Activated effector memory CD4-positive, alpha-beta T cell treated with anti-CD3 and anti-CD28 coated beads, Interleukin-2, amount 50 U/mL, for 16 hours (primary cell): Measurements from ENCODE around the gene SLC27A5.
A peak's percentile ranks its signal among the peaks of the same experiment; 100 is the strongest.
"Not testable (repeated sequence)": the region's sequence is repeated elsewhere in the genome, so short reads cannot be mapped to it uniquely, and the experiment has no call there.

Experiments
- DNase-seq: peaks from one replicate; pipeline ENCODE4 v3.0.0-alpha.2; 2020

The SLC27A5 gene

DNA sequence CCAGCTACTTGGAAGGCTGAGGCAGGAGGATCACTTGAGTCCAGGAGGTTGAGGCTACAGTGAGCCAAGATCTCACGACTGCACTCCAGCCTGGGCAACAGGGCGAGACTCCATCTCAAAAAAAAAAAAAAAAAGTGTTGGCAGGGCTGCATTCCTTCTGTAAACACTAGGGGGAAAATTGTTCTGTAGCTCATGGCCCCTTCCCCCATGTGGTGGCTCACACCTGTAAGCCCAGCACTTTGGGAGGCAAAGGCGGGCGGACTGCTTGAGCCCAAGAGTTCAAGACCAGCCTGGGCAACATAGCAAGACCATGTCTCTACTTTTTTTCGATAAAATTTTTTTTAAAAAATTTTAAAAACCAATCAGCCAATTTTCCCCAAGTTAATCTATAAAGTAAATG is 27.4 kb downstream of the SLC27A5 start:
- DNase-seq = not testable (repeated sequence)

DNA sequence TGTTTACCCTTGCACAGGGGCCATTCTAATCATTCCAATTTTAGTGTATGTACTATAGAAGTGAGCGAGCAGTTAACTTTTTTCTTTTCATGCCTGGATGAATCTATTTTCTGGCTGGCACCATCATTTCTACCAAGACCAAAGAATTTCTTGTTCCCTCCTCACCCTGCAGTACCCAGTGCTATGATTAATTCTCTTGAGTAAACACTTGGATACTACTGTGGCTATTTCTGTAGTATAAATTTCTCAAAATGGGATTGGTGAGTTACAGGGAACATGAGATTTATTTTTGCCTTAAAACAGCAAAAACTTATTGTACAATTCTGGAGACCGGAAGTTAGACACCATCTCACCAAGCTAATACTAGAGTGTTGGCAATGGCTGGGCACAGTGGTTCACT is 28.0 kb downstream of the SLC27A5 start:
- no peak for DNase-seq

DNA sequence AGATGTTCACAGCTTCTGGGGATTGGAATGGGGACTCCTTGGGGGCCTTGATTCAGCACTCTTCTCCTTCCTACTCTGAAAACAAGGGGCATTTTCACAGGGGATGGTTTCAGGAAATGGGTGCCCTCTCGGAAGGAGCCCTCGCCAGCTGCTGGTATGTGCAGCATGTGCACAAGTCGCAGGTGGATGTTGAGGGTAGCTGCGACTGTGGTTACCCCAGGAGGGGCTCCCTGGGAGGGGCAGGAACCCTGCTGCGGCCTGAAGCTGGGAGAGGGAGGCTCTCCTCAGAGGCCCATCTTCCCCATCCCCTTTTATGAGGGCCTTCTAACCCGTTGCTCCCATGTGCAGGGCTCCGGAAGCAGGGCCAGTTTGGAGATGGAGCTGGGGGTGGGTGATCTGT is 29.4 kb downstream of the SLC27A5 start:
- no peak for DNase-seq

DNA sequence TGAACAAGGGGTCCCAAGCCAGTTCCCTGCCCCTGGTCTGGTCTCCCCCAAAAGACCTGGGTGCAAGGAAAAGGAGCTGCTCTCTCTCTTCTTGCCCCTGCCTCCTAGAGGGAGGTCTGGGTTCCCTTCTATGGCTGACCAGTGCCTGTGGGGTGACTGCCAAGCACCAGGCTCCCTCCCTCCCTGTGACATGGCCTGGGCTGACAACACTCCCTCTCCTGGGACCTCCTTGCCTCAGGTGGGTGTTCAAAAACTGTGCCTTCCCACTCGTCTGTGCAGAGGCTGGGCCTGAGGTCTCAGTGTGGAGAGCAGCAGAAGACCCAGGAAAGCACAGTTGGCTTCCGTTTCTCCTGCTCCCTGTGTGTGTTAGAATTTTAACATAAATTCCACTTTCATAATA is 31.0 kb downstream of the SLC27A5 start:
- no peak for DNase-seq

DNA sequence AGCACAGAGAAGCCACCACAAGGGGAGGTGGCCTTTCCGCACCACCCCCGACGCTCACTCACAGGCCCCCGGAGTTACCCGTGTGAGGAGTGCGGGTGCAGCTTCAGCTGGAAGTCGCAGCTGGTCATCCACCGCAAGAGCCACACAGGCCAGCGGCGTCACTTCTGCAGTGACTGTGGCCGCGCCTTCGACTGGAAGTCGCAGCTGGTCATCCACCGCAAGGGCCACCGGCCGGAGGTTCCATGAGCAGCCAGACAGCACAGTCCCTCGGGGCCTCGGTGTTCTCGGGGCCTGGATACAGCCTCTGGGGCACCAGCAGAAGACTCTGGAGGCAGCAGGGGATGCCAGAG is 31.3 kb downstream of the SLC27A5 start:
- no peak for DNase-seq

DNA sequence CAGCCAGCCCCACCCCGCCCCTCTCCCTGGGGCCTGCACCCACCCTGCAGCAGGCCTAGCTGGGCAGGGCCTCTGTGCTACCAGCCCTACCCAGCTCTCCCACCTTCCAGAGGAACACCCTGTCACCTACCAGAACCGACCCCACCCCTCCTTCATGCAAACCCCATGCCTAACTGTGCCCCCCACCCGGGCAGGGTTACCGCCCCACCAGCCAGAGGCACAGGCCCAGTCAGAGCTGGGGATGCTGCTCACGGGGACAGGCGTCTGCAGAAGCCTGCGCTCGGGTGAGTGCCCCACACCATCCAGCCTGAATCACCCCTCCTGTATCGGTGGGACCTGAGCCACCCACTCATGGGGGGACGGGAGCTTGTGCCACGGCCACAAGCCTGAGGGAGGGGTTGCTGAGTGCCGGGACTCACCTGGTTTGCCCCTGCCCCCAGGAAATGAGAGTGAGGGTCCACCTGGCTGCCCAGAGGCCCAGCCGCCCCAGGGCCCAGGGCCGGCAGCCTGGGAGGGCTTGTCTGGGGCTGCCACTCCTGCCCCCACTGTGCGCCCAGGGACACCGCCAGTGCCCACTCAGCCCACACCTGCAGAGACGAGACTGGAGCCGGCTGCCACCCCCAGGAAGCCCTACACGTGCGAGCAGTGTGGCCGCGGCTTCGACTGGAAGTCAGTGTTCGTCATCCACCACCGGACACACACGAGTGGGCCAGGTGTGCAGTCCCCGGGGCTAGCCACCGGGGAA is 31.9 kb downstream of the SLC27A5 start:
- no peak for DNase-seq

DNA sequence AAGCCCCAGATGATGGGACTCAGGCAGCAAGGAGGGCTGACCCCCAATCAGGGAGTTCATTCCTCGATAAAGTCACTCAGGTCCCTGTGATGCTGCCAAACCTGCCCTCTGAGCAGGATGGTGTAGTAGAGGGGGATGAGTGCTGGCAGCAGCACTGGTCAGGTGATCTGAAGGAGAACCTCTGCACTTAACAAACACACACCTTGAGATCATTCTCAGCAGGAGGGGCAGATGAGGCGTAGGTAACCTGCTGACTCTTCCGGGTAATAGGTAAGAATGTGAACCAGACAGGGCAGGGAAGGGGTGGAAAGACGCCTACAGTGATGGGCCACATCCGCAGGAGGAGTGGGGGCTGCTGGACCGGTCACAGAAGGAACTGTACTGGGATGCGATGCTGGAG is 32.5 kb downstream of the SLC27A5 start:
- DNase-seq = no peak

DNA sequence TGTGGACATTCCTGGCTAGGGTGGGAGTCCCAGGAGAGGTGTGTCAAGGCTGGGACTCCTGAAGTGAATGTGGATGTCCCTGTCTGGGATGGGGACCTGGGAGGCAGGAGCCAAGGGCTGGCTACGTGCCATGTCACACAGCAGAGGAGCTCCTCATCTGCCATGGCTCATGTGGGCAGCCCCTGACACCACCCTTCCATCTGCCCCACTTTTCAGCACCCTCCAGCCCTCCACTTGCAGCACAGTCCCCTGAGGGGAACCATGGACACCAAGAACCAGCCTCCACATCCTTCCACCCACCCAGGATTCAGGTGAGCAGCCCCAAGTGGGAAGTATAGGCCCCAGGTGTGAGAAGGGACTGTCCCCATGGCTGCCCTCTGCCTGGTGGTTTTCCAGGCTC is 33.9 kb downstream of the SLC27A5 start:
- no peak for DNase-seq

DNA sequence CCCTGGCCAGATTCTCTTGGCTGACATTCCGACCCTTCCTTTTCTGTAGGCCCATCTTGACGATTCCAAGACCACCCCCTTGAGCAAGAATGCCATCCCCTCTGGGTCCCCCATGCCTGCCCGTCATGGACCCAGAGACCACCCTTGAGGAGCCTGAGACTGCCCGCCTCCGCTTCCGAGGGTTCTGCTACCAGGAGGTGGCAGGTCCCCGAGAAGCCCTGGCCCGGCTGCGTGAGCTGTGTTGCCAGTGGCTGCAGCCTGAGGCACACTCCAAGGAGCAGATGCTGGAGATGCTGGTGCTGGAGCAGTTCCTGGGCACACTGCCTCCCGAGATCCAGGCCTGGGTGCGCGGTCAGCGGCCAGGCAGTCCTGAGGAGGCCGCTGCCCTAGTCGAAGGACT is 34.7 kb downstream of the SLC27A5 start:
- DNase-seq = no peak

DNA sequence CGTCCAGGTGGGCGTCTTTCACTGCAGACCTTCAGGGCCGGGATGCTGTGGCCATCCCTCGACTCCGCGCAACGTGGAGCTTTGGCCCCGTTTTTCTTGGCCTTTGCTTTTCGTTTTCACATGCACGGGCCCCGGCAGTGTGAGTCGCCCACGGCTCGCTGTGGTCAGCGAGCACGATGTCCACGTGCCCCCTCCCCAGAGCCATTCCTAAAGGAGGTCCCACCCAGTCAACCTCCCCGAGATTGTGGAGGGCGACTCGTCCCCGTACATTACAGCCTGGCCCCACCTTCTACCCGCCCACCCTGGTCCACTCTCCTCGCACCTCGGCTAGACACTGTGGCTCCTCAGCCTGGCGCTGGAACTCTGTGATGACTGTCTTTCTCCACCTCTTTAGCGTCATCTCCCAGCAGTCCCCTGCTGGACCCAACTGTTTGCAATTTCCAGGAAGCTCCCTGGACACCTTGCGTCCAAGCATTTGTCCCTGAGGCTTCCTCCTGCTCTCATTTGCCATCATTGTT is 35.2 kb downstream of the SLC27A5 start:
- DNase-seq = no peak

DNA sequence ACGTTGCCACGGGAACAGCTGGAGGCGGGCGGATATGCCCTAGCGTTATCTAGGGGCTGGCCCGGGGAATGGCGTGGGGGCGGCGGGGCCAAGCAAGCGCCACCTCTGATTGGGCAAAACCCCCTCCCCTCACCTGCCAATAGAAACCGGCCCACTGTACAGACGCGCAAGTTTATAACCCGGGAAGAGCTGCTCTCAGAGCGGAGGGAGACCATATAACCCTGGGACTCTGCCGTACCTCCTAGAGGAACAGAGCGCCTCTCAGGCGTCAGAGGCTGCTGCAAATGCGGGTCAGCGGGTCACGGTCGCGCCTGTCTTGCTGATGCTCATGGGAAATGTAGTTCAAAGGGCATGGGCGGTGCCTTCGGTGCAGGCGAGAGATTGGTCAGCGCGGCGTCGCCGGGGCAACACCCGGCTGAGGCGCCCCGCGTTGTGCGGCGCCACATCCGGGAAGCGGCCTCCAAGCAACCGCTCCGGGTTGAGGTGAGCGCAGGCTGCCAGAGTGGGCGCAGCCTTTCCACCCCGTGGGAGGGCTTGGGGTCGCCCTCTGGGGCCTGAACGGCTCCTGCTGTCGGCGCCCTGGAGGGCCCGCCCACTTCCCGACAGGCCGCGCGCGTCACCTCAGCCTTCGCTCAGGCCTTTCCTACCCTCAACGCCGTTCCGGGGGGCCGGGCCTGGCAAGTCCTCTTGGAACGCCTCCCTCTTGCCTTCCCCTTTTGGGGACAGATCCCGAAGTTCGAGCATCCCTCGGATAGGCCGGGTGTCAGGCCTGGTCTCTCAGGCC is 35.9 kb downstream of the SLC27A5 start, which contains the start of gene ZNF446:
Gene ZNF446, plus strand, starts transcription at position 639 of the 784 bp plus-strand sequence. CDS start 867 bp downstream, outside the sequence.
- peak; percentile 98 for DNase-seq

DNA sequence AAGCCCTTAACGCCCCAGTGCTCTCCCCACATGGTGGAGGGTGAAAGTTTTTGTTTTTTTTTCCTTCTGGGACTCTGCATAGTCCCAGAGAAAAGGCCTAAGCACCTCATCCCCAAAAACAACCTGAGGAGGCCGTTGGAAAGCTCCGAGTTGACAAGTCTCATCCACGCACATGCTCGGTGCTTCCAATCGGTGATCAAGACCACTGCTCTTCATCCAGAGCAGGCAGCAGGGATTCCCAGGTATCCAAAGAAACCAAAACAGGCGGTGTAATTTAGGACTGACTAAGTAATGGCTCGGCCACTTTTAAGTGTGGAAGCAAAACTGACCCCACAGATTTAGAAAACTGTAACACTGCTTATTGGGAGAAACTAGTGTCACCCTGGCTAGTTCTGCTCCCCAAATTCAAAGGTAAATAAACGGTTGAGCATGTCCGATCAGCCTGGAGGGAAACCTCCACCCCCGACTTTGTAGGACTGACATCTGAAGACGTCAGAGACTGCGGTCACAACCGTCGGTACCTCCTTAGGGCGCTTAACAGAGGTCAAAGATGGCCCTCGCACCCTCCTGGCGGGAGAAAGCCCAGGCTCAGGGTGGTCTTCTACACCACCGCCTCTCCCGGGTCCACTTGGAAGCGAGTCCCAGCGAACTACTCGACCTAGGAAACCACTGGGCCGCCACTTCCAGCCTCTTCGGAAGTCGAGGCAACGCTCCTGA is 36.6 kb downstream of the SLC27A5 start:
- no peak for DNase-seq

DNA sequence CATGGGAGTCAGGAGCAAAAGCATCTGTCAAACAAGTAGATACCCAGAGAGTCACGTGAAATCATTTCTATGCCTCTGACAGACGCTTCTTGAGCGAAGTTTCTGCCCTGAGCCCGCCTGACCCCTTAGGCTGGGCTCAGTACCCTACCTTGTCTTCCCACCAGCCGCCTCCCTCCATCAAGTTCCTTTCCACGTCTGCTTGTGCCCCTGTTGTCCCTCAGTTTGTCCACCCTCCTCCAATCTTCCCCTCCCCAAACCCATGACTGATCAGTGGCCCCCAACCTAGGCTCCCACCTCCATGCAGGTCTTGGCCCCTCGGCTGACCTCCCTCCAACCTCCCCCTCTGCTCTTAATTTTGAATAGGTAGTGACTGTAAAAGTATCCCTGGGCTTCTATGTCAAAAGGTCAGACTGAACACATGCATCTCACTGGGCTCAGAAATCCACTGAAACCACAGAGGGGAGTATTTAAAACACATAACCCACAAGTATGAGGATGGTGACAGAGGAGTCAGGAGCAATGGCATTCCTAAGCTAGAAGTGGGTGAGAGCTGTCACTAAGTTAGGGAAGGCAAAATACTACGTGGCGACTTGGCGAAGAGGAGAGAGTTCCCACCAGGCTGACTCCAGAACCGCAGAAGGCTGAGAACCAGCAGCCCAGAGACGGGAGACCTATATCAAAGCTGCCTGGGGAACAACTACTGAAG is 37.3 kb downstream of the SLC27A5 start:
- no peak for DNase-seq

DNA sequence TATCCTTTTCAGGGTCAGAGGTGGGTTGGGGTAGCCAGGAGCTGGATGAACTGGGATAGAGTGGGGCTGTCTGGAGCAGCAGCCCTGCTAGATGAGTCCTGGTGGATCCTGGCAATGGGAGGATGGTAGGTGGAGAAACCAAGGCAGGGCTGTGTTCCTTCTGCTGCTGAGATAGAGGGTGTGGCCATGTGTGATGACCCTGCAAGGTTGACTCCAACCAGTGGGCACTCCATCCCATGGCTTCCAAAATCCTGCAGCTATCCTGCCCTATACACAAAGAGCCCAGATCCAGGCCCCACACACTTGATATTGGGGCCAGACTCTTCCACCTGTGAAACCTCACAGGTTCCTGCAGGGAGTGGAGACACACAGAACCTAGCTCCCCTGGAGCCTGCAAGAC is 38.0 kb downstream of the SLC27A5 start:
- DNase-seq = no peak

DNA sequence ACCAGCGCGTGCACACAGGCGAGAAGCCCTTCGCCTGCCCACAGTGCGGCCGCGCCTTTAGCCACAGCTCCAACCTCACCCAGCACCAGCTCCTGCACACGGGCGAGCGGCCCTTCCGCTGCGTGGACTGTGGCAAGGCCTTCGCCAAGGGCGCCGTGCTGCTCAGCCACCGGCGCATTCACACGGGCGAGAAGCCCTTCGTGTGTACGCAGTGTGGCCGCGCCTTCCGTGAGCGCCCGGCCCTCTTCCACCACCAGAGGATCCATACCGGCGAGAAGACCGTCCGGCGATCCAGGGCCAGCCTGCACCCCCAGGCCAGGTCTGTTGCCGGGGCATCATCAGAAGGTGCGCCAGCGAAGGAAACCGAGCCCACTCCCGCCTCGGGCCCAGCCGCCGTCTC is 40.1 kb downstream of the SLC27A5 start:
- no peak for DNase-seq

DNA sequence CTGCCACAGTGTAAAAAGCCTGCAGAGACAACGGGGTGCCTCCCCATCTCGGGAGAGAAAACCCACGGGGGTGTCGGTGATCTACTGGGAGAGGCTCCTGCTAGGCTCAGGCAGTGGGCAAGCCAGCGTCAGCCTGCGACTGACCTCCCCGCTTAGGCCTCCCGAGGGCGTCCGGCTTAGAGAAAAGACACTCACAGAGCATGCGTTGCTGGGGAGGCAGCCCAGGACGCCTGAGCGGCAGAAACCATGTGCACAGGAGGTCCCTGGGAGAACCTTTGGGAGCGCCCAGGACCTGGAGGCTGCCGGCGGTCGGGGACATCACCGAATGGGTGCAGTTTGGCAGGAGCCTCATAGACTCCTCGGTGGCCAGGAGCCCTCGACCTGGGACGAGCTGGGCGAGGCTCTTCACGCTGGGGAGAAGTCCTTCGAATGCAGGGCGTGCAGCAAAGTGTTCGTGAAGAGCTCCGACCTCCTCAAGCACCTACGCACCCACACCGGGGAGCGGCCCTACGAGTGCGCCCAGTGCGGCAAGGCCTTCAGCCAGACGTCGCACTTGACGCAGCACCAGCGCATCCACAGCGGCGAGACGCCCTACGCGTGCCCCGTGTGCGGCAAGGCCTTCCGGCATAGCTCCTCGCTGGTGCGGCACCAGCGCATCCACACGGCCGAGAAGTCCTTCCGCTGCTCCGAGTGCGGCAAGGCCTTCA is 40.8 kb downstream of the SLC27A5 start:
- DNase-seq = not testable (repeated sequence)

DNA sequence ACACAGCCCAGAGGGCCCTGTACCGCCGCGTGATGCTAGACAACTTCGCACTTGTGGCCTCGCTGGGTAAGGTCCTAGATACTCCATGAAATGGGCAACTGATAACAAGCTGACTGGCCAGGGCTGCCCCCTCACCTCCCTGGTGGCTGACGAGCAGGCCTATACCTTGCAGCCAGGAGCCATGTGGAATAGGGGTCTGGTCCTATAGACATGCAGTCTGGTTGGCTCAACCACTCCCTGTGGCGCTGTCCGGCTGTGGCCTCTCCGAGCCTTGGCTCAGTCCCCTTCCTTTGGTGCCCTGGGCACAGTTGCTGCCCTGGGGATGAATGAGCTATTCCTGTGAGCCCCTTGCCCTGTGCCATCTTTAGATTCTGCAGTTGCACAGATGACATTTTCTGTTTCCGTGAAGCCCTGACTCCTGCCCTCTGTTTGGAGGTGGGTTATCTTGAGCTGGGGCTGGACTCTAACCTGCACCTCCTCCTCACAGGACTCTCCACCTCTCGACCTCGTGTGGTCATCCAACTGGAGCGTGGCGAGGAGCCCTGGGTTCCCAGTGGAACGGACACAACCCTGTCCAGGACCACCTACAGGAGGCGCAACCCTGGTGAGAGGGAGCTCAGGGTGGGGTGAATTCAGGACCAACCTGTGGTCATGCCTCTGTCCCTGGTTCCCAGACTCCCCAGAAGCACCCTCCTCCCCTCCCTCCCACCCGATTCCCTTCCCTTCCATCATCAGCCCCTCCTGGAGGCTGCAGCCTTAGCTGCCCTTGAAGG is 42.4 kb downstream of the SLC27A5 start:
- no peak for DNase-seq

DNA sequence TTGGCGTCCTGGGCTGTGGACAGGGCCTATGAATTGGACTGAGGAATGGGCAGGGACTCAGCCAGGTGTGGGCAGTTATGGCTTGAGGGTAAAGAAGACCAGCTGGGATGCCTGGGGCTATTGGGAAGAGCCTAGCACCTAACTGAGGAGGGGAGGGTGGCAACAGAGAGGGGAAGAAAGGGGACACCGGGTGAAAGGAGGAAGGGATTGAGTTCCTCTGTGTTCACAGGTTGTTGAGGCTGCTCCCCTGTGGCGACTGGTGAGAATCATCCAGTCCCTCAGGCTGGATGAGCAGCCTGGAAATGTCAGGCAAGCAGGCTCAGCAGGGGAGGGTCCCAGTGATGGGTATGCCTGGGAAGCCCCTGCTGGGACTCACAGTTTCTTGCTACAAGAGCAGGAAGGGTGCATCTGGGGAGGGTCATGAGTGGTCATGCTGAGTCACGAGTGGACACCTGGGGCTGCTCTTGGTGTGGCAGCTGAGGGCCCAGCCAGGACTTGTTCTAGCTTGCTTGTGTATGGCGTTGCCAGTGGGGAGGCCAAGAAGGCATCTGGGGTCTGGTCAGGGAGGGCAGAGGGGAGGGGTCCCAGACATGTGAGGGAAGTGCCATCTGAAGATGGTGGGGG is 43.5 kb downstream of the SLC27A5 start:
- DNase-seq = no peak

DNA sequence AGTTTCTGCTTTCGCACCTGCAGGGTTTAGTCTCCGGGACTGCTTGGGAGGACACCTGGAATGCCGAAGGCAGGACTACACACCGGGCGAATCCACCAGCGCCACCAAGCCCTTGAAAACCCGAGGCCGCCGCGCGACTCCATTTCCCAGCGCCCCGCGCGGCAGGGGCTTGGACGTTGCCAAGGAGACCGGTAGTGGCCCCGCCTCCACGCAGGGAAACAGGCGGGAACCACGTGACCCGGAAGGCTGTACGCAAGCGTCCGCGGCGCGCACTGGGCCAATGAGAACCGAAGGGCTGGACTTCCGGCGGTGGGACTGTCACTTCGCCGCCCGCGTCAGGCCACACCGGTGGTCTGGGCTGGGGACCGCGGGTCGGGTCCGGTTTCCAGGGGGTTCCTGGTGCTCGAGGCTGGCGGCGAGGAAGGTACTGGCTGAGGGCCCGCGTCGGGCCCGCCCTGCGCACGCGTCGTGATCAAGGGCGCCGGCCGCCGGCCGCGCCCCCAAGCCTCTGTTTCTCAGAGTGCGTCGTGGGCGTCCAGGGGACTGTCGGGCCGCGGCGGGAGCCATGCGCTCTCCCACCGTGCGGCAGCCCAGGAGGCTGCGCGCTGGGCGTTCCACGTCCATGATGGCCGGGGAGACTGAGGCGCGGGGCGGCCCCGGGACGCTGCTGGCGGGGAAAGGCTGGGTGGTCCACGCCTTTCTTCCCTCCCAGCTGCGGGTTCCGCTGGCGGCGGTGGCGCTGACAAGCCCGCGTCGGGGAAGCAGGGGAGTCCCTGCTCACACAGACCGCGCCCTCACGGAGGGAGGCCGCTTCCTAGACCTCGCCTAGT is 44.8 kb downstream of the SLC27A5 start, which contains the start of gene ZNF324:
Gene ZNF324, plus strand, starts transcription at position 321 of the 830 bp plus-strand sequence. CDS start 2,106 bp downstream, outside the sequence.
- DNase-seq = peak; percentile 99
